GM21381 (cell line): ENCODE measurements around the gene UGDH.

Source experiments
- ATAC-seq: cut with Tn5 transposase; IDR thresholded peaks from one replicate; pipeline ENCODE4 v1.9.1; 2021; ENCODE audit warnings: mild to moderate bottlenecking, moderate library complexity; ENCODE audit not compliant: unreplicated experiment

Gene UGDH

GRCh38 chr4:39456946-39457763 is 70.1 kb downstream of the UGDH start:
- no peak for ATAC-seq

- no peak for ATAC-seq
Measured at GRCh38 chr4:39455486-39455885, 71.8 kb downstream of the UGDH start.

DNA sequence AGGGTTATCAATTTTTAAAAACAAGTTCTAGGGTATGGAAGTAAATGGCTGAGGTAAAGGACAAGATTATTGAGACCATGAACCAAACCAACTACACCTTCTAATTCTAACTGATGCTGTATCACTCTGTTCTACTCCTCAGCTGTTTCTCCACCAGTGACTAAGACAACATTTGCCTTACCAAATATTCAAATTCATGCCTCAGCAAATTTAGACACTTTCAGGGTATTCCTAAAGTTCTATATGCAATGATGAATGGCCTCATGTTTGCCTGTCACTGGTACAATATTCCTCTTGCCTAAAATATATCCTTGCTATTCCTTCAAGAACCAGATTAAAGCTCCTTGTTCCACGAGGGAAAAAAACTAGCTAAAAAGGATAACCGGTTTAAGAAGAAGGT is 73.5 kb downstream of the UGDH start:
- no peak for ATAC-seq

- ATAC-seq = no peak
Measured at GRCh38 chr4:39452860-39453587, 74.2 kb downstream of the UGDH start.

- no peak for ATAC-seq
Measured at GRCh38 chr4:39452153-39452859, 74.9 kb downstream of the UGDH start.

DNA sequence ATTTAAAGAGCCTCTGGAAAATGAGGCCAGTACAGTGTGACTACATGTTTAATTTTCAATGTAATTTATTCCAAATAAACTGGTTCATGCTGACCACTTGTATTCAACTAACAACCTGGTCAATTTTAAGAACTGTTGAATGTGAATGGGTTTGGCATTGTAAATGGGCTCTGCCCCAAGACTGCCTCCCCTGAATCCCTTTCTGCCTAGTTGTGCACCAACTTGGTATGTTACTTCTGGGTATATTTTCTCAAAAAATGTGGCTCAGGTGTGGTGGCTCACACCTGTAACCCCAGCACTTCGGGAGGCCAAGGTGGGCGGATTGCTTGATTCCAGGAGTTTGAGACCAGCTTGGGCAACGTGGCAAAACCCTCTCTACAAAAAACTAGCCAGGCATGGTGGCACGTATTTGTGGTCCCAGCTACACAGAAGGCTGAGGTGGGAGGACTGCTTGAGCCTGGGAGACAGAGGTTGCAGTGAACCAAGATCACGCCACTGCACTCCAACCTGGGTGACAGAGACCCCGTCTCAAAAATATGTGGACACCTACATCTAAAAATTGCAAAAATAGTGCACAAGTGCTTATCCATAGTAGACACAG is 75.7 kb downstream of the UGDH start:
- no peak for ATAC-seq

DNA sequence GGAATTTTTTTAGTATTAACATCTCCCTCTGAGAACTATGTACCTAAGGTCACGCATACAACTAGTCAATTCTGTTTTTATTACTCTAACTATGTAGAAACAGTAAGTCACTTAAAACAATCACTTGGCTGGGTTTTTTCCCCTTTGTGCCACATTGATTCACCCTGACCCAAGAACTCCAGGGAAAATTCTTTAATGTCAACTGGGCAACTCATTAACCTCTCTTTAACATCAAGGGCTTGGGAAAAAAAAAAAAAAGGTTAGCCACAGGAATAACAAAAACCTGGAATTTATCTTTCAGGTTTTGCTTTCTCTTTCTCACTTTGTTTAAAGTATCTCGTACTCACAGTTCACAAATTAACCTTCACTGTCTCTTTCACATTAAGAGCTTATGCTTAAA is 76.6 kb downstream of the UGDH start:
- ATAC-seq = no peak
